Mesenchymal stem cell (in vitro differentiated cells and primary cell): Measurements from ENCODE around the gene CPNE5.
A peak's percentile ranks its signal among the peaks of the same experiment; 100 is the strongest.

ENCODE experiments used
- DNase-seq: peaks from one replicate; pipeline ENCODE4 v3.0.0-alpha.2; 2013
- H2AFZ ChIP-seq: one replicate; pipeline ENCODE4 v1.6.1; 2013; ENCODE audit warnings: low read depth, mild to moderate bottlenecking, control low read depth, inconsistent platforms, low read length, moderate library complexity
- H2AK5ac ChIP-seq: 2 replicates; pipeline ENCODE4 v1.6.1; 2013; ENCODE audit warnings: low read length, moderate library complexity, mild to moderate bottlenecking, inconsistent platforms; ENCODE audit not compliant: severe bottlenecking
- H2BK120ac ChIP-seq: one replicate; pipeline ENCODE4 v1.6.1; 2013; ENCODE audit warnings: low read depth, mild to moderate bottlenecking, inconsistent platforms, low read length, moderate library complexity
- H2BK12ac ChIP-seq, 2 experiments: one replicate each; pipeline ENCODE4 v1.6.1; 2013; ENCODE audit warnings: inconsistent platforms in 2 of 2, low read length in 2 of 2, mild to moderate bottlenecking in 2 of 2, moderate library complexity in 2 of 2, control low read depth in 1 of 2
- H2BK15ac ChIP-seq: one replicate; pipeline ENCODE4 v1.6.1; 2013; ENCODE audit warnings: mild to moderate bottlenecking, low read depth, inconsistent platforms; ENCODE audit not compliant: poor library complexity, severe bottlenecking
- H2BK5ac ChIP-seq: 2 replicates; pipeline ENCODE4 v1.6.1; 2013; ENCODE audit warnings: low read depth, mild to moderate bottlenecking, low read length, control low read depth, inconsistent platforms; ENCODE audit not compliant: poor library complexity, severe bottlenecking
- H3K14ac ChIP-seq, 2 experiments: one replicate each; pipeline ENCODE4 v1.6.1; 2013; ENCODE audit warnings: inconsistent platforms in 2 of 2, low read length in 2 of 2, control low read depth in 1 of 2, mild to moderate bottlenecking in 1 of 2, moderate library complexity in 1 of 2
- H3K18ac ChIP-seq, 2 experiments: one replicate each; pipeline ENCODE4 v1.6.1; 2013; ENCODE audit warnings: inconsistent platforms in 2 of 2, low read length in 2 of 2, control low read depth in 1 of 2, low read depth in 1 of 2, mild to moderate bottlenecking in 1 of 2
- H3K23ac ChIP-seq, 2 experiments: one replicate each; pipeline ENCODE4 v1.6.1; 2013; ENCODE audit warnings: inconsistent platforms in 2 of 2, low read length in 2 of 2, mild to moderate bottlenecking in 2 of 2, moderate library complexity in 2 of 2, control low read depth in 1 of 2
- H3K27ac ChIP-seq: 2 replicates; pipeline ENCODE4 v1.5.1; 2013; ENCODE audit warnings: mild to moderate bottlenecking, moderate library complexity, low read length, control low read depth, inconsistent platforms; ENCODE audit not compliant: poor library complexity, severe bottlenecking
- H3K27me3 ChIP-seq, 2 experiments: 2 replicates each; pipeline versions ENCODE4 v1.6.1 to v1.7.0; 2013; ENCODE audit warnings: low read length in 2 of 2, mild to moderate bottlenecking in 2 of 2, moderate library complexity in 2 of 2, control low read depth in 1 of 2, inconsistent platforms in 1 of 2; ENCODE audit not compliant: control insufficient read depth in 1 of 2, insufficient read depth in 1 of 2
- H3K36me3 ChIP-seq, 2 experiments: 2 replicates each; pipeline versions ENCODE4 v1.6.1 to v1.7.0; 2013; ENCODE audit warnings: low read length in 2 of 2, control low read depth in 1 of 2, inconsistent platforms in 1 of 2, low read depth in 1 of 2, mild to moderate bottlenecking in 1 of 2; ENCODE audit not compliant: insufficient read depth in 2 of 2, control insufficient read depth in 1 of 2
- H3K4ac ChIP-seq, 2 experiments: one replicate each; pipeline ENCODE4 v1.6.1; 2013; ENCODE audit warnings: inconsistent platforms in 2 of 2, low read length in 2 of 2, mild to moderate bottlenecking in 2 of 2, moderate library complexity in 2 of 2, control low read depth in 1 of 2, low read depth in 1 of 2
- H3K4me1 ChIP-seq: 2 replicates; pipeline ENCODE4 v1.6.1; 2013; ENCODE audit warnings: low read depth, low read length, control low read depth; ENCODE audit not compliant: control insufficient read depth, insufficient read depth
- H3K4me2 ChIP-seq: 2 replicates; pipeline ENCODE4 v1.6.1; 2013; ENCODE audit warnings: low read length, mild to moderate bottlenecking, inconsistent platforms; ENCODE audit not compliant: poor library complexity, severe bottlenecking
- H3K4me3 ChIP-seq, 2 experiments: 2 replicates each; pipeline versions ENCODE4 v1.5.1 to v1.7.0; 2013; ENCODE audit warnings: low read length in 2 of 2, mild to moderate bottlenecking in 2 of 2, control low read depth in 1 of 2, low read depth in 1 of 2; ENCODE audit not compliant: insufficient read depth in 1 of 2
- H3K79me1 ChIP-seq: replicated peaks from 2 replicates; pipeline ENCODE4 v1.6.1; 2013; ENCODE audit warnings: mild to moderate bottlenecking, control low read depth, low read length, inconsistent platforms; ENCODE audit not compliant: poor library complexity, severe bottlenecking
- H3K9ac ChIP-seq: 2 replicates; pipeline ENCODE4 v1.7.0; 2013; ENCODE audit warnings: mild to moderate bottlenecking, low read length, moderate library complexity
- H3K9me3 ChIP-seq: 2 replicates; pipeline ENCODE4 v1.7.0; 2013; ENCODE audit warnings: mild to moderate bottlenecking, low read length; ENCODE audit not compliant: control insufficient read depth
- H4K8ac ChIP-seq: one replicate; pipeline ENCODE4 v1.6.1; 2013; ENCODE audit warnings: inconsistent platforms, mild to moderate bottlenecking, low read length, moderate library complexity
- H4K91ac ChIP-seq: one replicate; pipeline ENCODE4 v1.6.1; 2013; ENCODE audit warnings: mild to moderate bottlenecking, low read length, inconsistent platforms
- WGBS: methylation state at CpG from one replicate; pipeline ENCODE4 v1.1.7; 2013; ENCODE audit warnings: mixed read lengths; 5-methylcytosine and 5-hydroxymethylcytosine counted together

Gene CPNE5

GRCh38 chr6:36779227-36779626 is 60.0 kb downstream of the CPNE5 start:
- Histone ChIP-seq H2AK5ac (no peak overlapping the region), H2BK15ac (no peak overlapping the region), H2BK12ac (no peak overlapping the region), H4K8ac (no peak overlapping the region), H2BK5ac (no peak overlapping the region), H3K27ac (no peak overlapping the region), H3K4ac (no peak overlapping the region), H2BK120ac (no peak overlapping the region), H3K23ac (no peak overlapping the region), H3K14ac (no peak overlapping the region), H3K79me1 (no peaks in the 10 kb centered on the region), H3K27me3 (peaks cover 35 to 79% of the 10 kb centered on the region in 2 experiments), H3K4me2 (no peak overlapping the region), H3K18ac (no peak overlapping the region), H3K4me3 (no peak overlapping the region), H3K36me3 (no peaks in the 10 kb centered on the region), H3K4me1 (peaks cover 2% of the 10 kb centered on the region), H4K91ac (no peak overlapping the region), H3K9ac (no peak overlapping the region), H2AFZ (no peak overlapping the region), H3K9me3 (no peaks in the 10 kb centered on the region)
- no peak for DNase-seq
- WGBS: 89% methylated on average over 5 of the region's 5 CpGs

- H2AK5ac ChIP-seq: no peak overlapping the region
- no peak overlapping the region for H3K4me3 ChIP-seq
- H3K27me3 ChIP-seq: peaks cover 35 to 75% of the 10 kb centered on the region in 2 experiments
- no peak overlapping the region for H3K14ac ChIP-seq
- no peaks in the 10 kb centered on the region for H3K9me3 ChIP-seq
- no peak overlapping the region for H3K27ac ChIP-seq
- no peak overlapping the region for H4K8ac ChIP-seq
- H3K23ac ChIP-seq: no peak overlapping the region
- H3K79me1 ChIP-seq: no peaks in the 10 kb centered on the region
- no peak overlapping the region for H3K18ac ChIP-seq
- peaks cover 2% of the 10 kb centered on the region for H3K4me1 ChIP-seq
- no peak for DNase-seq
- H4K91ac ChIP-seq: no peak overlapping the region
- H3K4ac ChIP-seq: no peak overlapping the region
- no peak overlapping the region for H2BK5ac ChIP-seq
- H2BK120ac ChIP-seq: no peak overlapping the region
- H3K9ac ChIP-seq: no peak overlapping the region
- H3K4me2 ChIP-seq: no peak overlapping the region
- H3K36me3 ChIP-seq: no peaks in the 10 kb centered on the region
- WGBS: 20% methylated on average over 5 of the region's 5 CpGs
- no peak overlapping the region for H2BK12ac ChIP-seq
- no peak overlapping the region for H2AFZ ChIP-seq
- no peak overlapping the region for H2BK15ac ChIP-seq
These were observed 61.4 kb downstream of the CPNE5 start for GRCh38 chr6:36777801-36778200.

GRCh38 chr6:36776167-36776566 is 63.1 kb downstream of the CPNE5 start:
- Histone ChIP-seq H4K8ac (no peak overlapping the region), H3K4me1 (peaks cover 2% of the 10 kb centered on the region), H3K4me2 (no peak overlapping the region), H3K18ac (no peak overlapping the region), H2BK5ac (no peak overlapping the region), H3K9ac (no peak overlapping the region), H4K91ac (peak overlapping the region; percentile 65), H3K27ac (no peak overlapping the region), H3K79me1 (no peaks in the 10 kb centered on the region), H3K4ac (no peak overlapping the region), H3K4me3 (no peak overlapping the region), H2AFZ (no peak overlapping the region), H3K14ac (no peak overlapping the region), H2AK5ac (no peak overlapping the region), H2BK120ac (no peak overlapping the region), H2BK15ac (no peak overlapping the region), H3K9me3 (no peaks in the 10 kb centered on the region), H2BK12ac (no peak overlapping the region), H3K27me3 (peaks cover 35 to 64% of the 10 kb centered on the region in 2 experiments), H3K36me3 (no peaks in the 10 kb centered on the region), H3K23ac (no peak overlapping the region)
- WGBS: 93% methylated on average over 4 of the region's 5 CpGs
- DNase-seq: no peak

- H2AK5ac ChIP-seq: no peak overlapping the region
- H3K23ac ChIP-seq: peak overlapping the region in 1 of 2 experiments; percentile 49
- no peak for DNase-seq
- H2BK120ac ChIP-seq: no peak overlapping the region
- H3K9ac ChIP-seq: no peak overlapping the region
- H3K27ac ChIP-seq: no peak overlapping the region
- no peak overlapping the region for H3K4me2 ChIP-seq
- H2BK5ac ChIP-seq: no peak overlapping the region
- H4K8ac ChIP-seq: no peak overlapping the region
- H4K91ac ChIP-seq: no peak overlapping the region
- WGBS: 78% methylated on average over 4 of the region's 5 CpGs
- no peak overlapping the region for H2BK12ac ChIP-seq
- H3K9me3 ChIP-seq: no peaks in the 10 kb centered on the region
- H2BK15ac ChIP-seq: no peak overlapping the region
- H3K14ac ChIP-seq: no peak overlapping the region
- peaks cover 8% of the 10 kb centered on the region for H3K4me1 ChIP-seq
- H3K27me3 ChIP-seq: peaks cover 35 to 47% of the 10 kb centered on the region in 2 experiments
- no peak overlapping the region for H2AFZ ChIP-seq
- H3K18ac ChIP-seq: no peak overlapping the region
- no peaks in the 10 kb centered on the region for H3K79me1 ChIP-seq
- H3K4me3 ChIP-seq: no peak overlapping the region
- H3K4ac ChIP-seq: no peak overlapping the region
- H3K36me3 ChIP-seq: no peaks in the 10 kb centered on the region
These were observed 64.9 kb downstream of the CPNE5 start for GRCh38 chr6:36774331-36774730.
